ENCODE results near the gene KSR2. TPM values are rescaled to one million over a fixed set of nuclear protein-coding genes. Genes with fewer than 3 reads are reported as not detected.

Gene KSR2
- polyA plus RNA-seq, 3 donors from 2014 or later, result not detected

- Mint-ChIP-seq H3K27ac (no peak overlapping the region), H3K27me3 (ENCODE audit: low read depth in 3 of 3) (peaks cover 0 to 7% (median 5%) of the 10 kb centered on the region in 3 donors), H3K9me3 (peaks cover 0 to 3% (median 0%) of the 10 kb centered on the region in 6 donors), H3K4me3 (no peak overlapping the region), H3K36me3 (no peaks in the 10 kb centered on the region), H3K4me1 (no peaks in the 10 kb centered on the region)
- DNase-seq, result no peak
Observed at GRCh38 chr12:117714203-117714602, 254.6 kb downstream of the KSR2 start.

- no peaks in the 10 kb centered on the region for H3K4me1 Mint-ChIP-seq
- no peaks in the 10 kb centered on the region for H3K9me3 Mint-ChIP-seq
- no peaks in the 10 kb centered on the region for H3K36me3 Mint-ChIP-seq
- H3K27ac Mint-ChIP-seq, result no peak overlapping the region
- H3K4me3 Mint-ChIP-seq, result no peak overlapping the region
- peaks cover 0 to 5% (median 3%) of the 10 kb centered on the region in 3 donors for H3K27me3 Mint-ChIP-seq (ENCODE audit: low read depth in 3 of 3)
- DNase-seq, result no peak
Observed at GRCh38 chr12:117710121-117710520, 258.7 kb downstream of the KSR2 start.

- Mint-ChIP-seq H3K36me3 (no peaks in the 10 kb centered on the region), H3K9me3 (no peaks in the 10 kb centered on the region), H3K27me3 (ENCODE audit: low read depth in 3 of 3) (peaks cover 1 to 3% (median 2%) of the 10 kb centered on the region in 3 donors), H3K4me1 (no peaks in the 10 kb centered on the region), H3K27ac (no peak overlapping the region), H3K4me3 (no peak overlapping the region)
- DNase-seq, result no peak
Observed at GRCh38 chr12:117707861-117708260, 260.9 kb downstream of the KSR2 start.

GRCh38 chr12:117703584-117703983 is 265.2 kb downstream of the KSR2 start:
- H3K4me3 Mint-ChIP-seq, result no peak overlapping the region
- peaks cover 3 to 6% (median 4%) of the 10 kb centered on the region in 3 donors for H3K27me3 Mint-ChIP-seq (ENCODE audit: low read depth in 3 of 3)
- no peaks in the 10 kb centered on the region for H3K36me3 Mint-ChIP-seq
- H3K4me1 Mint-ChIP-seq, result no peaks in the 10 kb centered on the region
- DNase-seq, result no peak
- no peak overlapping the region for H3K27ac Mint-ChIP-seq
- H3K9me3 Mint-ChIP-seq, result no peaks in the 10 kb centered on the region

- H3K27ac Mint-ChIP-seq, result no peak overlapping the region
- no peaks in the 10 kb centered on the region for H3K4me1 Mint-ChIP-seq
- H3K4me3 Mint-ChIP-seq, result no peak overlapping the region
- H3K27me3 Mint-ChIP-seq (ENCODE audit: low read depth in 3 of 3), result peaks cover 3 to 7% (median 5%) of the 10 kb centered on the region in 3 donors
- H3K36me3 Mint-ChIP-seq, result no peaks in the 10 kb centered on the region
- no peak for DNase-seq
- no peaks in the 10 kb centered on the region for H3K9me3 Mint-ChIP-seq
Observed at GRCh38 chr12:117702741-117703140, 266.0 kb downstream of the KSR2 start.

GRCh38 chr12:117699575-117699974 is 269.2 kb downstream of the KSR2 start:
- H3K36me3 Mint-ChIP-seq, result no peaks in the 10 kb centered on the region
- H3K27ac Mint-ChIP-seq, result no peak overlapping the region
- no peak for DNase-seq
- no peak overlapping the region for H3K4me3 Mint-ChIP-seq
- H3K27me3 Mint-ChIP-seq (ENCODE audit: low read depth in 3 of 3), result peaks cover 3 to 6% (median 5%) of the 10 kb centered on the region in 3 donors
- H3K4me1 Mint-ChIP-seq, result no peaks in the 10 kb centered on the region
- no peaks in the 10 kb centered on the region for H3K9me3 Mint-ChIP-seq

- no peak overlapping the region for H3K27ac Mint-ChIP-seq
- H3K9me3 Mint-ChIP-seq, result no peaks in the 10 kb centered on the region
- no peak overlapping the region for H3K4me3 Mint-ChIP-seq
- DNase-seq, result no peak
- no peaks in the 10 kb centered on the region for H3K36me3 Mint-ChIP-seq
- no peaks in the 10 kb centered on the region for H3K4me1 Mint-ChIP-seq
- peaks cover 3 to 5% (median 5%) of the 10 kb centered on the region in 3 donors for H3K27me3 Mint-ChIP-seq (ENCODE audit: low read depth in 3 of 3)
Observed at GRCh38 chr12:117699118-117699517, 269.7 kb downstream of the KSR2 start.

GRCh38 chr12:117695956-117696355 is 272.8 kb downstream of the KSR2 start:
- Mint-ChIP-seq H3K36me3 (no peaks in the 10 kb centered on the region), H3K4me3 (no peak overlapping the region), H3K27me3 (ENCODE audit: low read depth in 3 of 3) (peaks cover 5 to 7% (median 5%) of the 10 kb centered on the region in 3 donors), H3K4me1 (no peaks in the 10 kb centered on the region), H3K27ac (no peak overlapping the region), H3K9me3 (no peaks in the 10 kb centered on the region)
- no peak for DNase-seq

- H3K27ac Mint-ChIP-seq, result no peak overlapping the region
- no peak overlapping the region for H3K4me3 Mint-ChIP-seq
- H3K36me3 Mint-ChIP-seq, result no peaks in the 10 kb centered on the region
- H3K9me3 Mint-ChIP-seq, result peaks cover 0 to 1% (median 0%) of the 10 kb centered on the region in 6 donors
- H3K4me1 Mint-ChIP-seq, result no peaks in the 10 kb centered on the region
- no peak for DNase-seq
- peaks cover 0 to 9% (median 2%) of the 10 kb centered on the region in 3 donors for H3K27me3 Mint-ChIP-seq (ENCODE audit: low read depth in 3 of 3)
Observed at GRCh38 chr12:117692512-117692911, 276.3 kb downstream of the KSR2 start.

- Mint-ChIP-seq H3K36me3 (no peaks in the 10 kb centered on the region), H3K4me3 (no peak overlapping the region), H3K27me3 (ENCODE audit: low read depth in 3 of 3) (peaks cover 2 to 12% (median 3%) of the 10 kb centered on the region in 3 donors), H3K27ac (no peak overlapping the region), H3K4me1 (no peaks in the 10 kb centered on the region), H3K9me3 (peaks cover 0 to 1% (median 0%) of the 10 kb centered on the region in 6 donors)
- no peak for DNase-seq
Observed at GRCh38 chr12:117689857-117690256, 278.9 kb downstream of the KSR2 start.

GRCh38 chr12:117688446-117688845 is 280.3 kb downstream of the KSR2 start:
- H3K36me3 Mint-ChIP-seq, result no peaks in the 10 kb centered on the region
- no peak for DNase-seq
- H3K4me1 Mint-ChIP-seq, result no peaks in the 10 kb centered on the region
- no peak overlapping the region for H3K4me3 Mint-ChIP-seq
- peaks cover 2 to 12% (median 3%) of the 10 kb centered on the region in 3 donors for H3K27me3 Mint-ChIP-seq (ENCODE audit: low read depth in 3 of 3)
- H3K27ac Mint-ChIP-seq, result no peak overlapping the region
- peaks cover 0 to 1% (median 0%) of the 10 kb centered on the region in 6 donors for H3K9me3 Mint-ChIP-seq

- no peak overlapping the region for H3K27ac Mint-ChIP-seq
- no peak for DNase-seq
- H3K27me3 Mint-ChIP-seq (ENCODE audit: low read depth in 3 of 3), result peaks cover 2 to 12% (median 3%) of the 10 kb centered on the region in 3 donors
- no peaks in the 10 kb centered on the region for H3K4me1 Mint-ChIP-seq
- peaks cover 0 to 1% (median 0%) of the 10 kb centered on the region in 6 donors for H3K9me3 Mint-ChIP-seq
- H3K4me3 Mint-ChIP-seq, result no peak overlapping the region
- H3K36me3 Mint-ChIP-seq, result no peaks in the 10 kb centered on the region
Observed at GRCh38 chr12:117686911-117687377, 281.8 kb downstream of the KSR2 start.

- Mint-ChIP-seq H3K9me3 (peaks cover 0 to 1% (median 0%) of the 10 kb centered on the region in 6 donors), H3K36me3 (no peaks in the 10 kb centered on the region), H3K27me3 (ENCODE audit: low read depth in 3 of 3) (peaks cover 1 to 8% (median 2%) of the 10 kb centered on the region in 3 donors), H3K4me1 (no peaks in the 10 kb centered on the region), H3K27ac (no peak overlapping the region), H3K4me3 (no peak overlapping the region)
- no peak for DNase-seq
Observed at GRCh38 chr12:117686210-117686609, 282.6 kb downstream of the KSR2 start.

- DNase-seq, result no peak
- peaks cover 2 to 7% (median 2%) of the 10 kb centered on the region in 3 donors for H3K27me3 Mint-ChIP-seq (ENCODE audit: low read depth in 3 of 3)
- no peaks in the 10 kb centered on the region for H3K36me3 Mint-ChIP-seq
- H3K27ac Mint-ChIP-seq, result no peak overlapping the region
- H3K9me3 Mint-ChIP-seq, result peaks cover 0 to 1% (median 0%) of the 10 kb centered on the region in 6 donors
- no peak overlapping the region for H3K4me3 Mint-ChIP-seq
- no peaks in the 10 kb centered on the region for H3K4me1 Mint-ChIP-seq
Observed at GRCh38 chr12:117685110-117685926, 283.5 kb downstream of the KSR2 start.

All from immature natural killer cell (primary cell).